Psoas muscle (tissue), 8 donors: ENCODE measurements around the gene PRKAG2. TPM values are rescaled to one million over a fixed set of nuclear protein-coding genes. Genes with fewer than 3 reads are reported as not detected.
A peak's percentile ranks its signal among the peaks of the same experiment; 100 is the strongest.

Experiments used
- ATAC-seq, 4 donors: fragments of 200-7000 bp; cut with Tn5 transposase; one replicate each; pipeline ENCODE4 v1.9.1; 2020; ENCODE audit warnings: moderate library complexity in 3 of 4, mild to moderate bottlenecking in 2 of 4
- DNase-seq, 2 donors: peaks; one replicate each; pipeline ENCODE4 v3.0.0-alpha.2; 2020
- H3K27ac ChIP-seq: fragments of 200-600 bp; one replicate; pipeline ENCODE4 v1.8.0; 2022
- H3K27me3 ChIP-seq, 3 donors: fragments of 200-600 bp in 1 of 3; one replicate each; pipeline versions ENCODE4 v1.6.1 to v1.8.0; 2013 to 2022; ENCODE audit warnings: low read length in 2 of 3, mild to moderate bottlenecking in 2 of 3, moderate library complexity in 1 of 3; ENCODE audit not compliant: insufficient read depth in 3 of 3
- H3K36me3 ChIP-seq, 2 donors: fragments of 200-600 bp in 1 of 2; one replicate each; pipeline versions ENCODE4 v1.6.1 to v1.8.0; 2013 to 2022; ENCODE audit warnings: low read depth in 1 of 2, mild to moderate bottlenecking in 1 of 2, moderate library complexity in 1 of 2; ENCODE audit not compliant: insufficient read depth in 1 of 2
- H3K4me1 ChIP-seq: fragments of 200-600 bp; one replicate; pipeline ENCODE4 v1.8.0; 2022
- H3K4me3 ChIP-seq: fragments of 200-600 bp; one replicate; pipeline ENCODE4 v1.8.0; 2022; ENCODE audit warnings: mild to moderate bottlenecking
- H3K9me3 ChIP-seq: fragments of 200-600 bp; one replicate; pipeline ENCODE4 v1.8.0; 2022
- CTCF ChIP-seq: fragments of 200-600 bp; IDR thresholded peaks from one replicate; pipeline ENCODE4 v1.8.0; 2022; ENCODE audit warnings: antibody characterized with exemption
- WGBS, 3 donors: extraction: QIAGEN DNeasy Blood & Tissue Kit; methylation state at CpG; one replicate each; pipeline versions ENCODE4 v1.1.6 to v1.1.7; 2013; 5-methylcytosine and 5-hydroxymethylcytosine counted together
- intact Hi-C, 2 donors: fragments of 100-400 bp; cut with DNase I; formaldehyde crosslinking; loops; one replicate each; pipeline versions ENCODE4 v1.11.0 to v1.14.2; 2022
- polyA plus RNA-seq, 3 donors: library from polyadenylated mRNA; stranded (reverse); fragments of 200-250 nt; gene quantifications; one replicate each; pipeline ENCODE4 v1.2.3, GENCODE V29; 2013
- total RNA-seq, 4 donors: library from RNA; stranded (reverse); fragmentation: NEBNext Ultra II Directional in 2 of 4; extraction: Animal tissue kit (Norgen Biotek cat#: 25700) in 2 of 4; gene quantifications; one replicate each; pipeline versions ENCODE4 v1.2.1 to v1.2.4, GENCODE V29; 2021 to 2023
- donor health status: healthy with polysubstance abuse.
- donor health status: DM: no; HTN: no; CAD: no; lungs with moderate emphysema.
- donor health status: Bipolar disorder and iron deficiency.
- donor health status: healthy.
- donor health status: DM: yes; HTN: yes; CAD: no.
- donor health status: DM: no; HTN: no; CAD: no.
- donor health status: DM: no; HTN: no; CAD: no.
- donor health status: DM: yes; HTN: yes; CAD: no.

PRKAG2 gene
- total and polyA plus RNA-seq, 7 donors, result 9.3 to 143 (median 19.8) TPM

- no peaks in the 10 kb centered on the region for H3K9me3 ChIP-seq
- ATAC-seq, result no peak
- TF ChIP-seq CTCF, result no peak
- intact Hi-C loops, result no loop called here
- no peaks in the 10 kb centered on the region for H3K36me3 ChIP-seq
- no peak overlapping the region for H3K4me3 ChIP-seq
- peaks cover 0 to 2% (median 0%) of the 10 kb centered on the region in 3 donors for H3K27me3 ChIP-seq
- no peak overlapping the region for H3K27ac ChIP-seq
- H3K4me1 ChIP-seq, result no peaks in the 10 kb centered on the region
- WGBS, 3 donors, result 92 to 96% (median 92%) methylated on average over 11 of the region's 11 CpGs
- DNase-seq, result peak in 1 of 2 donors; percentile 16
Observed at GRCh38 chr7:151832656-151833055, 44.3 kb downstream of the PRKAG2 start.

GRCh38 chr7:151832138-151832537 is 44.8 kb downstream of the PRKAG2 start:
- H3K4me1 ChIP-seq, result no peaks in the 10 kb centered on the region
- intact Hi-C loops, result no loop called here
- no peaks in the 10 kb centered on the region for H3K36me3 ChIP-seq
- TF ChIP-seq CTCF, result no peak
- no peaks in the 10 kb centered on the region for H3K9me3 ChIP-seq
- H3K4me3 ChIP-seq, result no peak overlapping the region
- ATAC-seq (no peak), DNase-seq (peak in 1 of 2 donors; percentile 24)
- peaks cover 0 to 2% (median 0%) of the 10 kb centered on the region in 3 donors for H3K27me3 ChIP-seq
- H3K27ac ChIP-seq, result no peak overlapping the region
- WGBS, 3 donors, result 88 to 98% (median 88%) methylated on average over 4 to 5 of the region's 5 CpGs

- Histone ChIP-seq H3K4me3 (no peak overlapping the region), H3K9me3 (no peaks in the 10 kb centered on the region), H3K27ac (no peak overlapping the region), H3K36me3 (no peaks in the 10 kb centered on the region), H3K27me3 (peaks cover 0 to 1% (median 0%) of the 10 kb centered on the region in 3 donors), H3K4me1 (no peaks in the 10 kb centered on the region)
- intact Hi-C loops, result no loop called here
- DNase-seq, result peak in 1 of 2 donors; percentile 45
- WGBS, 3 donors, result 86 to 90% (median 89%) methylated on average over 13 of the region's 13 CpGs
- no peak for TF ChIP-seq CTCF
- no peak for ATAC-seq
Observed at GRCh38 chr7:151831606-151832005, 45.3 kb downstream of the PRKAG2 start.

GRCh38 chr7:151830121-151830830 is 46.6 kb downstream of the PRKAG2 start:
- intact Hi-C loops, result no loop called here
- H3K4me1 ChIP-seq, result no peaks in the 10 kb centered on the region
- DNase-seq, result peak in 1 of 2 donors; percentile 37

More at GRCh38 chr7:151830121-151830830, 46.6 kb downstream of the PRKAG2 start:
- Histone ChIP-seq H3K27ac (no peak overlapping the region), H3K27me3 (peaks cover 0 to 2% (median 0%) of the 10 kb centered on the region in 3 donors), H3K36me3 (no peaks in the 10 kb centered on the region), H3K4me3 (no peak overlapping the region), H3K9me3 (no peaks in the 10 kb centered on the region)
- no peak for TF ChIP-seq CTCF
- no peak for ATAC-seq
- WGBS, 3 donors, result 81 to 83% (median 82%) methylated on average over 24 to 26 of the region's 26 CpGs
